HepG2 (cell line): ENCODE measurements around the gene PGK1. TPM values are rescaled to one million over a fixed set of nuclear protein-coding genes. Genes with fewer than 3 reads are reported as not detected.
A peak's percentile ranks its signal among the peaks of the same experiment; 100 is the strongest.

Source experiments
- AHR ChIP-seq: IDR thresholded peaks from 2 replicates; pipeline ENCODE4 v1.6.1; 2018; ENCODE audit warnings: missing genetic modification reagents, missing compliant biosample characterization
- DPF2 ChIP-seq: sonication (generic); formaldehyde crosslinking; IDR thresholded peaks from 2 replicates; pipeline ENCODE4 v1.4.0; 2020; ENCODE audit warnings: mild to moderate bottlenecking, low read depth, missing genetic modification reagents, borderline replicate concordance
- GPN1 ChIP-seq: sonication (generic); formaldehyde crosslinking; IDR thresholded peaks from 2 replicates; pipeline ENCODE4 v1.5.1; 2020; ENCODE audit warnings: missing genetic modification reagents, borderline replicate concordance
- HHEX ChIP-seq: IDR thresholded peaks from 2 replicates; pipeline ENCODE4 v1.6.1; 2016; ENCODE audit warnings: control low read depth
- MBNL3 ChIP-seq: fragments of 250-450 bp; sonication (Bioruptor Pico); conservative IDR thresholded peaks from 2 replicates; pipeline ENCODE4 v1.8.0; 2022; ENCODE audit warnings: mild to moderate bottlenecking, inconsistent platforms
- MYNN ChIP-seq: sonication (generic); formaldehyde crosslinking; IDR thresholded peaks from 2 replicates; pipeline ENCODE4 v1.4.0; 2020; ENCODE audit warnings: mild to moderate bottlenecking, low read depth, missing genetic modification reagents
- POLR2AphosphoS5 ChIP-seq: IDR thresholded peaks from 2 replicates; pipeline ENCODE4 v1.6.1; 2012; ENCODE audit warnings: low read depth, low read length
- SNAI1 ChIP-seq: sonication (generic); formaldehyde crosslinking; IDR thresholded peaks from 2 replicates; pipeline ENCODE4 v1.5.0; 2020; ENCODE audit warnings: mild to moderate bottlenecking, missing genetic modification reagents, borderline replicate concordance
- SRSF4 ChIP-seq: fragments of 200-400 bp; formaldehyde crosslinking; IDR thresholded peaks from one replicate; pipeline ENCODE4 v1.6.1; 2018; ENCODE audit warnings: mild to moderate bottlenecking, low read depth, low read length, moderate library complexity; ENCODE audit not compliant: poor library complexity, severe bottlenecking
- ZFP36L2 ChIP-seq: sonication (generic); formaldehyde crosslinking; IDR thresholded peaks from 2 replicates; pipeline ENCODE4 v1.4.0; 2020; ENCODE audit warnings: missing genetic modification reagents
- ZNF251 ChIP-seq: sonication (generic); formaldehyde crosslinking; IDR thresholded peaks from 2 replicates; pipeline ENCODE4 v1.9.0; 2021; ENCODE audit warnings: mild to moderate bottlenecking, missing genetic modification reagents
- ZNF343 ChIP-seq: sonication (generic); formaldehyde crosslinking; IDR thresholded peaks from 2 replicates; pipeline ENCODE4 v1.4.0; 2020; ENCODE audit warnings: mild to moderate bottlenecking, missing genetic modification reagents
- ZNF468 ChIP-seq: sonication (generic); formaldehyde crosslinking; IDR thresholded peaks from 2 replicates; pipeline ENCODE4 v1.8.0; 2022; ENCODE audit warnings: mild to moderate bottlenecking, moderate library complexity, missing genetic modification reagents
- ZNF530 ChIP-seq: sonication (generic); formaldehyde crosslinking; IDR thresholded peaks from 2 replicates; pipeline ENCODE4 v1.5.0; 2020; ENCODE audit warnings: low read depth, mild to moderate bottlenecking, missing genetic modification reagents
- ZNF549 ChIP-seq: sonication (generic); formaldehyde crosslinking; IDR thresholded peaks from 2 replicates; pipeline ENCODE4 v1.5.0; 2020; ENCODE audit warnings: missing genetic modification reagents
- ZNF552 ChIP-seq: sonication (generic); formaldehyde crosslinking; IDR thresholded peaks from 2 replicates; pipeline ENCODE4 v1.9.0; 2022; ENCODE audit warnings: missing genetic modification reagents, mild to moderate bottlenecking, borderline replicate concordance
- ZNF572 ChIP-seq: sonication (generic); formaldehyde crosslinking; IDR thresholded peaks from 2 replicates; pipeline ENCODE4 v1.5.1; 2020; ENCODE audit warnings: mild to moderate bottlenecking, missing genetic modification reagents
- ZNF577 ChIP-seq: sonication (generic); formaldehyde crosslinking; IDR thresholded peaks from 2 replicates; pipeline ENCODE4 v1.4.0; 2020; ENCODE audit warnings: mild to moderate bottlenecking, low read depth, missing genetic modification reagents, borderline replicate concordance
- ZNF777 ChIP-seq: sonication (generic); formaldehyde crosslinking; IDR thresholded peaks from 2 replicates; pipeline ENCODE4 v1.4.0; 2020; ENCODE audit warnings: missing genetic modification reagents
- polyA plus RNA-seq, 8 experiments: library from polyadenylated mRNA; depleted of rRNA in 3 of 8; stranded (reverse) in 7 of 8; unstranded in 1 of 8; fragments of >200 nt; fragmentation: Illumina TruSeq in 4 of 8; extraction: Trizol in 4 of 8; gene quantifications; 2 replicates each; pipeline versions ENCODE4 v1.2.1 to v1.2.3, GENCODE V29; 2011 to 2016; ENCODE audit warnings: low read depth in 4 of 8, missing spikeins in 1 of 8, mixed read lengths in 1 of 8; ENCODE audit not compliant: insufficient read depth in 1 of 8
- total RNA-seq, 5 experiments: library from RNA; depleted of rRNA; stranded (reverse); fragments of >200 nt; fragmentation: Illumina TruSeq; extraction: Trizol; gene quantifications; 2 replicates each; pipeline ENCODE4 v1.2.3, GENCODE V29; 2016; ENCODE audit warnings: low read depth in 1 of 5
- TF ChIP-seq, protein P1 (sequence below): sonication (generic); formaldehyde crosslinking; IDR thresholded peaks from 2 replicates; pipeline ENCODE4 v1.4.0; 2020; ENCODE audit warnings: mild to moderate bottlenecking, missing genetic modification reagents
- TF ChIP-seq, protein P2 (sequence below): sonication (generic); formaldehyde crosslinking; IDR thresholded peaks from 2 replicates; pipeline ENCODE4 v1.4.0; 2020; ENCODE audit warnings: missing genetic modification reagents, low read depth, mild to moderate bottlenecking, borderline replicate concordance
- TF ChIP-seq, protein P3 (sequence below): IDR thresholded peaks from 2 replicates; pipeline ENCODE4 v1.6.1; 2016; ENCODE audit warnings: low read depth, control low read depth

PGK1 gene
- total and polyA plus RNA-seq, 2 of the 13 experiments (the other 11 are each of a cell fraction or from before 2014, with no cell fraction given) = 325 to 1,274 TPM

DNA sequence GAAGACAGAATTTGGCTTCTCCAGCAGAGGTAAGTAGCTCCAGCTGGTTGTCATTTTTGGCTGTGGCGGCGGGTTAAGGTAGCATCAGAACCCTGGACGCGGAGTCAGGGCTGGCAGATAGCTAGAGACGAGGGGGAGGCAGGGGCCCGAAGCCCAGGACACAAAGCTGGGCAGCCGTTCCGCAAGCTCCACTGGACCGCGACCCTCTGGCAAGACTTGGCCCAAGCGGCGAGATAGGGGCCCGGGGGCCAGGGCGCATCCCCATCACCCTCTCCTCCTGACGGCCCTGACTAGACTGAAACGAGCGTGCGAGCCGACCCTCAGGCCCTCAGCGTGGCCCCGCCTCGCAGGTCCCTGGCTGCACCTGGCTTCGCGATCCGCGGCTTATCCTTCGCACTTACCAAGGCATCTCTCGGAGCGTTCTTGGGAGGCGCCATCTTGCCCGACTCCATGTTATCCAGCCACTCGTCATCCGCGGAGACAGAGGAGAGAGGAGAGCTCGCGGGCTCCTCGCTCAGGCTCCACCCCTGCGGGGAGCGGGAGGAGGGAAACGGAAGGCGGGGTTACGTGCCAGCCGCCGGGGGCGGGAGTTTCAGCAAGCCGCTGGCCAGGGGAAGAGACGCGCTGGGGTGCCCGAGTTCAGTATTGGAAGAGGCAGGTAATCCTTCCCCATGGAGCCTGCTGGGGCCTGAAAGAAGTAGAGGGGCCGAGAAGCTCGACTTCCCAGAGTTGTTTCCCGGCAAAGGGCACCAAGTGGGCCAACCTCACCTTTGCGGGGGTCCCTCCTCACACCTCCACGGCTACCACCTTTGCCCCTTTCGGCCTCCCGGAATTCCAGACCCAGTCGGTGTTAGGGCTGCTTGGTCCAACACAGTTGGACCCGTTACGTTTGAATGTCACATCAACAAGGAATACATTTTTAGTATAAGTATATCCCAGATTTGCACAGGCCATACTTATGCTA, 35.4 kb downstream of the PGK1 start, which contains the start of gene TAF9B (continued):
- TF ChIP-seq GPN1 (CRISPR knock-in tag) (no peak), ZNF572 (CRISPR knock-in tag) (no peak), ZNF549 (CRISPR knock-in tag) (no peak), ZNF577 (no peak), AHR (no peak), ZNF530 (CRISPR knock-in tag) (no peak), SRSF4 (no peak), ZNF777 (CRISPR knock-in tag) (no peak), ZNF468 (no peak), ZNF552 (no peak), DPF2 (CRISPR knock-in tag) (no peak), ZFP36L2 (CRISPR knock-in tag) (no peak), HHEX (CRISPR knock-in tag) (no peak), ZNF251 (no peak), SNAI1 (CRISPR knock-in tag) (no peak), MBNL3 (CRISPR knock-in tag) (no peak), POLR2AphosphoS5 (peak; percentile 76), ZNF343 (CRISPR knock-in tag) (no peak), MYNN (CRISPR knock-in tag) (no peak)
- TF ChIP-seq, protein P1, sequence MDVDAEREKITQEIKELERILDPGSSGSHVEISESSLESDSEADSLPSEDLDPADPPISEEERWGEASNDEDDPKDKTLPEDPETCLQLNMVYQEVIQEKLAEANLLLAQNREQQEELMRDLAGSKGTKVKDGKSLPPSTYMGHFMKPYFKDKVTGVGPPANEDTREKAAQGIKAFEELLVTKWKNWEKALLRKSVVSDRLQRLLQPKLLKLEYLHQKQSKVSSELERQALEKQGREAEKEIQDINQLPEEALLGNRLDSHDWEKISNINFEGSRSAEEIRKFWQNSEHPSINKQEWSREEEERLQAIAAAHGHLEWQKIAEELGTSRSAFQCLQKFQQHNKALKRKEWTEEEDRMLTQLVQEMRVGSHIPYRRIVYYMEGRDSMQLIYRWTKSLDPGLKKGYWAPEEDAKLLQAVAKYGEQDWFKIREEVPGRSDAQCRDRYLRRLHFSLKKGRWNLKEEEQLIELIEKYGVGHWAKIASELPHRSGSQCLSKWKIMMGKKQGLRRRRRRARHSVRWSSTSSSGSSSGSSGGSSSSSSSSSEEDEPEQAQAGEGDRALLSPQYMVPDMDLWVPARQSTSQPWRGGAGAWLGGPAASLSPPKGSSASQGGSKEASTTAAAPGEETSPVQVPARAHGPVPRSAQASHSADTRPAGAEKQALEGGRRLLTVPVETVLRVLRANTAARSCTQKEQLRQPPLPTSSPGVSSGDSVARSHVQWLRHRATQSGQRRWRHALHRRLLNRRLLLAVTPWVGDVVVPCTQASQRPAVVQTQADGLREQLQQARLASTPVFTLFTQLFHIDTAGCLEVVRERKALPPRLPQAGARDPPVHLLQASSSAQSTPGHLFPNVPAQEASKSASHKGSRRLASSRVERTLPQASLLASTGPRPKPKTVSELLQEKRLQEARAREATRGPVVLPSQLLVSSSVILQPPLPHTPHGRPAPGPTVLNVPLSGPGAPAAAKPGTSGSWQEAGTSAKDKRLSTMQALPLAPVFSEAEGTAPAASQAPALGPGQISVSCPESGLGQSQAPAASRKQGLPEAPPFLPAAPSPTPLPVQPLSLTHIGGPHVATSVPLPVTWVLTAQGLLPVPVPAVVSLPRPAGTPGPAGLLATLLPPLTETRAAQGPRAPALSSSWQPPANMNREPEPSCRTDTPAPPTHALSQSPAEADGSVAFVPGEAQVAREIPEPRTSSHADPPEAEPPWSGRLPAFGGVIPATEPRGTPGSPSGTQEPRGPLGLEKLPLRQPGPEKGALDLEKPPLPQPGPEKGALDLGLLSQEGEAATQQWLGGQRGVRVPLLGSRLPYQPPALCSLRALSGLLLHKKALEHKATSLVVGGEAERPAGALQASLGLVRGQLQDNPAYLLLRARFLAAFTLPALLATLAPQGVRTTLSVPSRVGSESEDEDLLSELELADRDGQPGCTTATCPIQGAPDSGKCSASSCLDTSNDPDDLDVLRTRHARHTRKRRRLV (CRISPR knock-in tag) = no peak
- TF ChIP-seq, protein P2, sequence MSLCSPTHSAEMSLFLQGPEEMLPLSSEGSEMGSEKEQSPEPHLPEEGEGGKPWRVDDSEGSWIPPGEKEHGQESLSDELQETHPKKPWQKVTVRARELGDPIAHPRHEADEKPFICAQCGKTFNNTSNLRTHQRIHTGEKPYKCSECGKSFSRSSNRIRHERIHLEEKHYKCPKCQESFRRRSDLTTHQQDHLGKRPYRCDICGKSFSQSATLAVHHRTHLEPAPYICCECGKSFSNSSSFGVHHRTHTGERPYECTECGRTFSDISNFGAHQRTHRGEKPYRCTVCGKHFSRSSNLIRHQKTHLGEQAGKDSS = no peak
- TF ChIP-seq, protein P3, sequence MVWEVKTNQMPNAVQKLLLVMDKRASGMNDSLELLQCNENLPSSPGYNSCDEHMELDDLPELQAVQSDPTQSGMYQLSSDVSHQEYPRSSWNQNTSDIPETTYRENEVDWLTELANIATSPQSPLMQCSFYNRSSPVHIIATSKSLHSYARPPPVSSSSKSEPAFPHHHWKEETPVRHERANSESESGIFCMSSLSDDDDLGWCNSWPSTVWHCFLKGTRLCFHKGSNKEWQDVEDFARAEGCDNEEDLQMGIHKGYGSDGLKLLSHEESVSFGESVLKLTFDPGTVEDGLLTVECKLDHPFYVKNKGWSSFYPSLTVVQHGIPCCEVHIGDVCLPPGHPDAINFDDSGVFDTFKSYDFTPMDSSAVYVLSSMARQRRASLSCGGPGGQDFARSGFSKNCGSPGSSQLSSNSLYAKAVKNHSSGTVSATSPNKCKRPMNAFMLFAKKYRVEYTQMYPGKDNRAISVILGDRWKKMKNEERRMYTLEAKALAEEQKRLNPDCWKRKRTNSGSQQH (CRISPR knock-in tag) = no peak
